ENCODE measurements around the gene PABPC1L. TPM values are rescaled to one million over a fixed set of nuclear protein-coding genes. Genes with fewer than 3 reads are reported as not detected.

PABPC1L gene
- total RNA-seq, 1 donor from 2014 or later, result 17.3 TPM

GRCh38 chr20:44888226-44889103, 21.4 kb upstream of the PABPC1L start:
- TF ChIP-seq CTCF (IDR thresholded peaks at IDR 0.05; ENCODE audit: unreplicated experiment), result no peak
- H3K4me3 Mint-ChIP-seq (ENCODE audit: unreplicated experiment), result peak overlapping the region; percentile 70
- peaks cover 28% of the 10 kb centered on the region for H3K4me1 Mint-ChIP-seq (ENCODE audit: unreplicated experiment)
- peaks cover 7% of the 10 kb centered on the region for H3K36me3 Mint-ChIP-seq (ENCODE audit: low read depth, unreplicated experiment)
- H3K9me3 Mint-ChIP-seq (ENCODE audit: unreplicated experiment), result no peaks in the 10 kb centered on the region
- H3K27ac Mint-ChIP-seq (ENCODE audit: unreplicated experiment), result no peak overlapping the region
- no peak for DNase-seq (ENCODE audit: low spot score)
- H3K27me3 Mint-ChIP-seq (ENCODE audit: unreplicated experiment), result peaks cover 5% of the 10 kb centered on the region

- DNase-seq (ENCODE audit: low spot score), result no peak
- H3K27ac Mint-ChIP-seq (ENCODE audit: unreplicated experiment), result no peak overlapping the region
- no peak overlapping the region for H3K4me3 Mint-ChIP-seq (ENCODE audit: unreplicated experiment)
Observed at GRCh38 chr20:44891826-44892225, 18.0 kb upstream of the PABPC1L start.

GRCh38 chr20:44894959-44895358, 14.9 kb upstream of the PABPC1L start:
- no peak overlapping the region for H3K27ac Mint-ChIP-seq (ENCODE audit: unreplicated experiment)
- DNase-seq (ENCODE audit: low spot score), result no peak
- no peak for TF ChIP-seq CTCF (IDR thresholded peaks at IDR 0.05; ENCODE audit: unreplicated experiment)
- H3K4me3 Mint-ChIP-seq (ENCODE audit: unreplicated experiment), result no peak overlapping the region
- peaks cover 11% of the 10 kb centered on the region for H3K36me3 Mint-ChIP-seq (ENCODE audit: low read depth, unreplicated experiment)
- peaks cover 4% of the 10 kb centered on the region for H3K27me3 Mint-ChIP-seq (ENCODE audit: unreplicated experiment)
- H3K9me3 Mint-ChIP-seq (ENCODE audit: unreplicated experiment), result no peaks in the 10 kb centered on the region
- H3K4me1 Mint-ChIP-seq (ENCODE audit: unreplicated experiment), result peaks cover 18% of the 10 kb centered on the region

More at GRCh38 chr20:44891826-44892225, 18.0 kb upstream of the PABPC1L start:
- no peak for TF ChIP-seq CTCF (IDR thresholded peaks at IDR 0.05; ENCODE audit: unreplicated experiment)
- H3K9me3 Mint-ChIP-seq (ENCODE audit: unreplicated experiment), result no peaks in the 10 kb centered on the region
- H3K4me1 Mint-ChIP-seq (ENCODE audit: unreplicated experiment), result peaks cover 31% of the 10 kb centered on the region
- H3K27me3 Mint-ChIP-seq (ENCODE audit: unreplicated experiment), result peaks cover 6% of the 10 kb centered on the region
- peaks cover 6% of the 10 kb centered on the region for H3K36me3 Mint-ChIP-seq (ENCODE audit: low read depth, unreplicated experiment)

- Mint-ChIP-seq H3K27me3 (ENCODE audit: unreplicated experiment) (peaks cover 4% of the 10 kb centered on the region), H3K4me1 (ENCODE audit: unreplicated experiment) (peaks cover 23% of the 10 kb centered on the region), H3K9me3 (ENCODE audit: unreplicated experiment) (no peaks in the 10 kb centered on the region), H3K27ac (ENCODE audit: unreplicated experiment) (no peak overlapping the region), H3K36me3 (ENCODE audit: low read depth, unreplicated experiment) (peaks cover 13% of the 10 kb centered on the region), H3K4me3 (ENCODE audit: unreplicated experiment) (no peak overlapping the region)
- no peak for DNase-seq (ENCODE audit: low spot score)
- no peak for TF ChIP-seq CTCF (IDR thresholded peaks at IDR 0.05; ENCODE audit: unreplicated experiment)
Observed at GRCh38 chr20:44896583-44896982, 13.3 kb upstream of the PABPC1L start.

GRCh38 chr20:44897133-44897532, 12.7 kb upstream of the PABPC1L start:
- H3K36me3 Mint-ChIP-seq (ENCODE audit: low read depth, unreplicated experiment), result peaks cover 13% of the 10 kb centered on the region
- H3K27me3 Mint-ChIP-seq (ENCODE audit: unreplicated experiment), result peaks cover 4% of the 10 kb centered on the region
- DNase-seq (ENCODE audit: low spot score), result no peak
- TF ChIP-seq CTCF (IDR thresholded peaks at IDR 0.05; ENCODE audit: unreplicated experiment), result no peak
- no peak overlapping the region for H3K27ac Mint-ChIP-seq (ENCODE audit: unreplicated experiment)
- H3K4me1 Mint-ChIP-seq (ENCODE audit: unreplicated experiment), result peaks cover 23% of the 10 kb centered on the region
- no peak overlapping the region for H3K4me3 Mint-ChIP-seq (ENCODE audit: unreplicated experiment)
- no peaks in the 10 kb centered on the region for H3K9me3 Mint-ChIP-seq (ENCODE audit: unreplicated experiment)

Measured in endothelial cell (in vitro differentiated cells).